ENCODE results near the gene MKRN3. TPM values are rescaled to one million over a fixed set of nuclear protein-coding genes. Genes with fewer than 3 reads are reported as not detected.

Gene MKRN3
- total and polyA plus RNA-seq, 7 donors = 0.62 to 6.0 (median 1.3) TPM

DNA sequence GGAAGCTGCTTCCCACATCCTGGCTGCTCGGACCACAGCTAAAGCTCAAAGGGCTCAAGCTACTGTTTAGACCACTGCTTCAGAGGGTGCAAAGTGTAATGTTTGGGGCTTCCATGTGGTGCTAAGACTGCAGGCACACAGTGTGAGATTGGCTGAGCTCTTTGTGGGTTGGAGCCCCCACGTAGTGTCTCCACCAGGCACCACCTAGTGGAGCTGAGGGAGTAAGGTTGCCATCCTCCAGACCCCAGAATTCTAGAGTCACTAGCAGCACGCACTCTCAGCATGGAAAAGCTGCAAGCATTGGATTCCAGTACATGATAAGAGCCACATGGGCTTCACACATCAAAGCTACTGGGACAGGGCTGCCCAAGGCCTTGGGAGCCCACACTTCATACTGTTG is 9.3 kb downstream of the MKRN3 start:
- DNase-seq = no peak
- 34 to 44% (median 39%) methylated on average over 3 of the region's 3 CpGs for WGBS, 3 donors
- Histone ChIP-seq H3K36me3 (ENCODE audit: insufficient read depth in 1 of 2, low read depth in 1 of 2) (no peaks in the 10 kb centered on the region), H3K4me1 (no peaks in the 10 kb centered on the region), H3K4me3 (no peak overlapping the region), H3K27ac (no peak overlapping the region), H3K9me3 (no peaks in the 10 kb centered on the region), H3K27me3 (ENCODE audit: insufficient read depth in 3 of 3, low read length in 2 of 3) (no peaks in the 10 kb centered on the region)
- TF ChIP-seq, protein P1, sequence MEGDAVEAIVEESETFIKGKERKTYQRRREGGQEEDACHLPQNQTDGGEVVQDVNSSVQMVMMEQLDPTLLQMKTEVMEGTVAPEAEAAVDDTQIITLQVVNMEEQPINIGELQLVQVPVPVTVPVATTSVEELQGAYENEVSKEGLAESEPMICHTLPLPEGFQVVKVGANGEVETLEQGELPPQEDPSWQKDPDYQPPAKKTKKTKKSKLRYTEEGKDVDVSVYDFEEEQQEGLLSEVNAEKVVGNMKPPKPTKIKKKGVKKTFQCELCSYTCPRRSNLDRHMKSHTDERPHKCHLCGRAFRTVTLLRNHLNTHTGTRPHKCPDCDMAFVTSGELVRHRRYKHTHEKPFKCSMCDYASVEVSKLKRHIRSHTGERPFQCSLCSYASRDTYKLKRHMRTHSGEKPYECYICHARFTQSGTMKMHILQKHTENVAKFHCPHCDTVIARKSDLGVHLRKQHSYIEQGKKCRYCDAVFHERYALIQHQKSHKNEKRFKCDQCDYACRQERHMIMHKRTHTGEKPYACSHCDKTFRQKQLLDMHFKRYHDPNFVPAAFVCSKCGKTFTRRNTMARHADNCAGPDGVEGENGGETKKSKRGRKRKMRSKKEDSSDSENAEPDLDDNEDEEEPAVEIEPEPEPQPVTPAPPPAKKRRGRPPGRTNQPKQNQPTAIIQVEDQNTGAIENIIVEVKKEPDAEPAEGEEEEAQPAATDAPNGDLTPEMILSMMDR (IDR thresholded peaks at IDR 0.05) = no peak
- no peak for ATAC-seq
- intact Hi-C loops (cut with DNase I) = no loop called here

DNA sequence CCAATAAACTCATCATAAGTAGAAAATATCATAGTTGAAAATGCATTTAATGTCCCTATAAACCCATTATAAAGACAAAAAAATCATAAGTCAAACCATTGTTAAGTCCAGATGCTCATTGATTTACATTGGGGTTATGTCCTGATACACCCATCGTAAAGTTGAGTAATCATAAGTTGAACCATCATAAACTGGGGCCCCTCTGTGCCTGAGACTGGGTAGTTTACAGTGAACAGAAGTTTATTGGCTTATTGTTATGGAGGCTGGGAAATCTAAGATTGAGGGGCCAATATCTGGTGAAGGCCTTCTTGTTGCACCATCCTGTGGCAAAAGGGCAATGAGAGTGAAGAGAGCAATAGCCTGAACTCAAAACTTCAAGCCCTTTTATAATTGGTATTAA is 10.6 kb downstream of the MKRN3 start:
- Histone ChIP-seq H3K9me3 (no peaks in the 10 kb centered on the region), H3K27me3 (ENCODE audit: insufficient read depth in 3 of 3, low read length in 2 of 3) (no peaks in the 10 kb centered on the region), H3K4me1 (no peaks in the 10 kb centered on the region), H3K27ac (no peak overlapping the region), H3K4me3 (no peak overlapping the region), H3K36me3 (ENCODE audit: insufficient read depth in 1 of 2, low read depth in 1 of 2) (no peaks in the 10 kb centered on the region)
- DNase-seq (no peak), ATAC-seq (no peak)
- WGBS, 3 donors = 53 to 76% (median 58%) methylated on average over 1 of the region's 1 CpG
- intact Hi-C loops (cut with DNase I) = no loop called here
- TF ChIP-seq, protein P1 (IDR thresholded peaks at IDR 0.05) = no peak

DNA sequence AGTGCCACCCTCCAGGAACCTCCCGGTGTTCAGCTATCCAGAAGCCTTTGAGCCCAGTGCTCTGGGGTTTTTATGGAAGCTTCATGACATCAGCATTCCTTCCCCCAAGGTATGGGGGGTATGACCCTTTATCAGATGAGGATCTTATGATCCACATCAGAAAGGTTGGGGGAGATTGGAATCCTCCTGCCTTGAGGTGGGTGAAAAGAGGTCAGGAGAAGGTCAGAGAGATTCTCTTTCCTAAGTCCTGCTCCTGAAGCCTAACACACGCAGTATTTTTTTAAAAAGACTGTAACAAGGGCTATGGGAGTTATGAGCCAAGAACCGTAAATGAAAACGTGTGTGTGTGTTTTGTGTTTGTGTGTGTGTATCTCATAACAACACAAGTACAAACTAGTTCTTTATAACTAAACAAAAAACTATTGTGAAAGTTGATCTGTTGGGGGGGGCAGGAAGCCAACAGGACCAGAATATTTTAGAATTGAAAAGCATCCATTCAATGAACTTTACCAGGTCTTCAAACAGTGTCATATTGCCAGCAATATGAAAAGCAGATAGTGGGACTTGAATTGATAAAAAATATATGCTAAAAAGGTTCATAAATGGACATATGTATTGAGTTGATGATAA is 13.2 kb downstream of the MKRN3 start:
- WGBS, 3 donors = 40 to 47% (median 40%) methylated on average over 4 of the region's 4 CpGs

DNA sequence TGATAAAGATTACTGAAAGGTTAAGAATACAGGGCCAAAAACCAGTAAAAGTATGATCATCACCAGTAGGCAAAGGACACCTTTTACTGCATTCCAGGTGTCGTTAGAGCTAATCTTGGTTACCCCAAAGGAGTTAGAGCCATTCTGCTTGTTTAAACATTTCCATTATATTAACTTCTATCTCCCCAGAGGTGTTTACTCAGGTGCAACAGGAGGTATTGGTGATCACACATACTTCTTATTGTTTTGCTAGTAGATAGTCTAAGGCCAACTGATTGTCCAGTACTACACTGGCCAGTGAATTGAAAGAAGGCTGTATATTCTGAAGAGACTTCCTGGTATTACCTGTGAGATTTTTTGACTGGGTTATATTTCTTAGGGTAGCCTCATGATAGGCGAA is 22.8 kb downstream of the MKRN3 start:
- WGBS, 3 donors = 75 to 83% (median 75%) methylated on average over 2 of the region's 2 CpGs
- intact Hi-C loops (cut with DNase I) = no loop called here
- H3K27me3 ChIP-seq (ENCODE audit: insufficient read depth in 3 of 3, low read length in 2 of 3) = no peaks in the 10 kb centered on the region

More for the DNA sequence above, 13.2 kb downstream of the MKRN3 start:
- TF ChIP-seq, protein P1 (IDR thresholded peaks at IDR 0.05) = no peak
- intact Hi-C loops (cut with DNase I) = no loop called here
- no peaks in the 10 kb centered on the region for H3K36me3 ChIP-seq (ENCODE audit: insufficient read depth in 1 of 2, low read depth in 1 of 2)
- no peak overlapping the region for H3K27ac ChIP-seq
- H3K4me3 ChIP-seq = no peak overlapping the region
- no peaks in the 10 kb centered on the region for H3K4me1 ChIP-seq
- DNase-seq (no peak), ATAC-seq (no peak)
- no peaks in the 10 kb centered on the region for H3K9me3 ChIP-seq
- no peaks in the 10 kb centered on the region for H3K27me3 ChIP-seq (ENCODE audit: insufficient read depth in 3 of 3, low read length in 2 of 3)

More for the DNA sequence above, 22.8 kb downstream of the MKRN3 start:
- Histone ChIP-seq H3K36me3 (ENCODE audit: insufficient read depth in 1 of 2, low read depth in 1 of 2) (no peaks in the 10 kb centered on the region), H3K4me3 (no peak overlapping the region), H3K4me1 (no peaks in the 10 kb centered on the region), H3K27ac (no peak overlapping the region), H3K9me3 (no peaks in the 10 kb centered on the region)
- DNase-seq = no peak
- TF ChIP-seq, protein P1 (IDR thresholded peaks at IDR 0.05) = no peak
- ATAC-seq = no peak

Measured in psoas muscle (tissue), 8 donors.